A549 treated with CpdA at 1 μM for 4 hours (cell line): ENCODE results near the gene DIPK1C. TPM values are rescaled to one million over a fixed set of nuclear protein-coding genes. Genes with fewer than 3 reads are reported as not detected.

Experiments used
- total RNA-seq: library from RNA; stranded (reverse); fragments of 200-300 nt; extraction: Qiagen RNA extraction; gene quantifications from 5 replicates; pipeline ENCODE4 v1.2.3, GENCODE V29; 2022; ENCODE audit warnings: low read depth

DIPK1C gene
- not detected in 5 replicates for total RNA-seq

DNA sequence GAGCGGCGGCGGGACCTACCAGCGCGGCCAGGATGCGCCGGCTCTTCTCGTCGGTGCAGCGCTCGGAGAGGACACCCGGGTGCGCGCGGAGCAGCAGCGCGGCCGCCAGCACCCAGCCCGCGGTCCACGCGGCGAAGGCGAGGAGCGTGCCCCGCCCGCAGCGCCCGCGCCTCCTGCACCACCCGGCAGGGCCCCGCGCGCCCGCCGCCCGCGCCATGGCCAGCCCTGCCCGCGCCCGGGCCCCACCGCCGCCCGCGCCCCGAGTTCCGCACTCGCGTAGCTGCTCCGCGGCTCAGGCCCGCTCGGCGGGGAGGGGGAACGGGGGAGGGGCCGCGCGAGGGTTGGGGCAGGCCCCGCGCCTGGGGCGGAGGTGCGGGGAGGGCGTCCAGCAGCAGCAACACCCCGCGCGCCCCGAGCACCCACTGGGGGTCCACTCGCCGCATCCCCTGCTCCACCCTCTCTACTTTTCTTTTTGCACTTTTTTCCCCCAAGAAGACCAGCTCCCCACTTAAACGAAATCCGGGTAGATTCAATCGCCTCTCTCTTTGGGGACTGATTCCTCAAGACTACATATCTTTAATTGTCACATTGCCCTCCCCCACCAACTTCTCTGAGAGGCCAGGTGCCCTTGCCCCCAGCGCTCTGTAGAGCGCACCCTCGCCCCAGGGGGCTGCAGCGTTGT is at the start of gene DIPK1C:
TSS of gene DIPK1C (minus strand) at position 266 of the 682 bp plus-strand sequence. CDS start at position 217, 49 bp downstream.

DNA sequence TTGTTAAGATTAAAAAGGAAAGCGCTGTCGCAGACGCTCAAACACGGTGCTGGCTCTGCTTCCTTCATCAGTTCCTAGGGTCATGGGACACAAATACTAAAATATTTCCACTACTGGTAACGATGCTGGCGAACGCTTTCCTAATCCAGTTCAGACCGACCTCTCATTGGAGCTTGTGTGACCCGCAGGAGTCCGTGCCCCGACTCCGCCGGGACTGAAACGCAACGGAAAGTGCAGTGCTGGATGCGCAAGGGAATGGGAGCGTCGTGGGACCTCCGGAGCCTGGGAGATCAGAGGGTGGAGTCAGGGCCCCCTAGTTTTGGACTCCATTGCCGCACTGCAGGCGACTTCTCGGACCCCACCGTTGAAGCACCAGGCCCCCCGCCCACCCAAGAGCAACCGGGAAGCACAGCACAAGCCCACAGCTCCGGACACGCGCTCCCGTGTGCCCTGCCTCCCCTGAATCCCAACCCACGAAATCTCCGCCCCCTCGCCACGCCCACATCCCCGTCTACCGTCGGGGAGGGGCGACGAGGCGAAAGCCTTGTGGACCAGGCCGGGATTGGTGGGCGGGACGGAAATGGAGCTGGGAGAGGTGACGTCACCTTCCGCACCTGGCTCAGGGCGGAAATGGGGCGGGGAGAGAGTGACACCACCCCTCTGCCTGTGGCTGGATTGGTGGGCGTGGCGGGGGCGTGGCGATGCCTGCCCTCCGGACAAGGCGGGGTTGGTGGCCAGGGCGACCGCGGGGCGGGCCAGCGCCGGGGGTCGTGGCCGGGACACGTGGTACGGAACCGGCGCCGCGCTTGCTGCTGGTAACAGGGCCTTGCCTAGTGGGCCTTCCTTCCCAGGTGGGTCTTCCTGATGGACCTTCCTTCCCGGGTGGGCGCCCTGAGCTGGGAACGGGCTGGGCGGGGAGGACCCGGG is 38.7 kb upstream of the DIPK1C start, which contains the start of gene CNDP2:
TSS of gene CNDP2 (plus strand) at position 783 of the 927 bp plus-strand sequence. CDS start 3,611 bp downstream, outside the sequence.

Other genes starting within 250 kb of the DIPK1C start
- 113 to 129 TPM (median 120 TPM) in 5 replicates for gene CYB5A, start 165.3 kb downstream of the DIPK1C start, total RNA-seq
- gene C18orf63, start 141.5 kb downstream of the DIPK1C start, total RNA-seq = not detected in 5 replicates
- 73.5 to 99.2 TPM (median 77.0 TPM) in 5 replicates for gene CNDP2, start 39.1 kb upstream of the DIPK1C start, total RNA-seq
- gene CNDP1, start 77.2 kb upstream of the DIPK1C start, total RNA-seq = not detected in 5 replicates
- gene ZNF407, start 140.6 kb upstream of the DIPK1C start, total RNA-seq = 2.4 to 3.0 TPM (median 2.6 TPM) in 5 replicates